Measurements from ENCODE around the gene ISG20L2.

Gene ISG20L2

DNA sequence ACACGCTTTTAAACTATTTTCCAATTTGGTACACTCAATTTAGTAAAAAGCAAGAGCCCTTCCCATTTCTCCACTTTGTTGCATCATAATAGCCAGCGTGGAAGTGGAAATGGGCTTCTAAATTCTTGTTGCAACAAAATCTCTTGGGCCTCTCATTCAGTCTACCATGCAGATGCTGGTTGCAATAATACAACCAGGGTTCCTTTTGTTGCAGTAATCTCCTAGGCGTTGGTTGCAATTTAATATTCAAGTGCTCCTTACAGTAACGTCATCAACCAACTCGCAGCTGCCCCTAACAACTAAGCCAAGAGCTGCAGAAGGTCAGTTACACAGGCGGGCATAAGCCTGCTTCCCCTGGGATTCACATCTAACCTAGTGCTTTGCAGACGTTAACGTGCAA, 25.7 kb upstream of the ISG20L2 start:
- FAIRE-seq = no peak
- no peak for DNase-seq (ENCODE audit: low spot score)

DNA sequence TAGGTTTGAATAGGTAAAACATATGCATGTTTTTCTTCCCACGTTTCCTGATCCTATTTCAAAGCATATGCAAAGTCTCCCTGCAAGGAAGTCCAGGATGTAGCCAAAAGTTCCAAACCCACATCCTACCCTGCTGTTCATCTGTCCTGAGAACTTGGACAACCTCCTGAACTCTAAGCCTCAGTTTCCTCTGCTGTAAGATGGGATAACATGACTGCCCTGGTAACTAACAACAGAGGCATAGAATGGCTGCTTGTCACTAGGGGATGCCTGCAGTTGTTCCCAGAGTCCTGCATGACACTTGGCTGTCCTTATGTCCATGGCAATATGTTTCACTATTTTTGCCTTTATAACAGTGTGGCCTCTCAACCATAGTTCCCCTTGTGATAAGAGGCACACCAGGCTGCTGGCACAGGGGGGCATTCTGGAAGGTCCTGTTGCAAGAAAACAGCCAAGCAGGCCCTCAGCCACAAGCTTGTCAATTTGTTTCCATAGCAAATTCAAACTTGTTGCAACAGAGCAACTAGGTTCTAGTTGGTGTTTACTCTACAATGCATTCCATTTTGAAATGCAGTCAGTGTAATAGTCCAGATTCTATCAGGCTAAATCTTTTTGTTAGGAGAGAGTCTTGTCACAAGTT, 24.4 kb upstream of the ISG20L2 start:
- FAIRE-seq (no peak), DNase-seq (ENCODE audit: low spot score) (no peak)

DNA sequence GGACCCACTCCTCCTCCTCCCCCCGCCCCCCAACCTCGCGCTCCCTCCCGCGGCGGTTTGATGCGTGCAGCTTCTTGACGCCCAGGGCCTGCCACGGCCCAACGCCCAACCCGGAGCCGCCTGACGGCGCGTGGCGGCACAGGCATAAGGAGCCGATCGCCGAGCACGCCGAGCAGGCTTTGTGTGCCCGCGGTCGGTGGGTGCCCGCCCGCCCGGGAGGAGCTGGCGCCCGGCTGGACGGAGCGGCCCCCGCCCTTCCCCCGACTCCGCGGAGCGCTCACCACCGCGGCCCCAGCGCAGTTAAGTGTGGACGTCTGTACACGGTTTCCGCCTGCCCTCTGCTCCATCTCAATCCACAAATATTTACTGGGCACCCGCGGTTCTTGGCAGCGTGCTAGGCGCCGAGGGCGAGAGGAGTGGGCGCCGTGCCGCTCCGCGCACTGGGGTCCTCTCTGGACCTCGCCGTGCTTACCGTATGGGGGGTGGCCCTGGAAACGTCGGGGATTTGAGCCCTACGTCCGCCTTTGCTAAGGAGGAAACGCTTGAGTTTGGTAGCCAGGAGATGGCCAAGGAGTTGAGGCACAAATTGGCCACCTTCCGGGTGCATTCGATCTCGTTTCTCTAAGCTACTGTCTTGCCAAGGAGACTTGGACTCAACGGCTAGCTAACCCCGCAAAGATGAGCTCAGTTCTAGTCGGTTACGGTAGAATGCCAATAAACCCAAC, 23.4 kb upstream of the ISG20L2 start:
- DNase-seq (ENCODE audit: low spot score) (peak; percentile 89), FAIRE-seq (no peak)

DNA sequence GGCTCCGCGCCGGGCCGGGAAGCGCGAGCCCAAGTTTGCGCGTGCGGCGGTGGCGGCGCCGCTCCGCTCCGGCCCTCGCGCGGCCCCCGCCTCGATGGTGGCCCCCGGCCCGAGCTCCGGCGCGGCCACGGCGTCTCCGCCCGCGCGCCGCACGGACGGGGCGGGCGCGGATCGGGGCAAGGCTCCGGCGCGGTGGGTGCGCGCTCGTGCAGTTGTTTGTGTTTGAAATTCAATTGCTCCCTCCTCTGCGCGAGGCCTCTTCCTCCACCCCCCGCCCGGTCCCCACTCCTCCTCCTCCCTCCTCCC, 22.8 kb upstream of the ISG20L2 start, which contains the start of gene HDGF:
HDGF (minus strand) TSS at position 225 of the 306 bp plus-strand sequence. CDS start 246 bp downstream, outside the sequence.
- FAIRE-seq (no peak), DNase-seq (ENCODE audit: low spot score) (no peak)

DNA sequence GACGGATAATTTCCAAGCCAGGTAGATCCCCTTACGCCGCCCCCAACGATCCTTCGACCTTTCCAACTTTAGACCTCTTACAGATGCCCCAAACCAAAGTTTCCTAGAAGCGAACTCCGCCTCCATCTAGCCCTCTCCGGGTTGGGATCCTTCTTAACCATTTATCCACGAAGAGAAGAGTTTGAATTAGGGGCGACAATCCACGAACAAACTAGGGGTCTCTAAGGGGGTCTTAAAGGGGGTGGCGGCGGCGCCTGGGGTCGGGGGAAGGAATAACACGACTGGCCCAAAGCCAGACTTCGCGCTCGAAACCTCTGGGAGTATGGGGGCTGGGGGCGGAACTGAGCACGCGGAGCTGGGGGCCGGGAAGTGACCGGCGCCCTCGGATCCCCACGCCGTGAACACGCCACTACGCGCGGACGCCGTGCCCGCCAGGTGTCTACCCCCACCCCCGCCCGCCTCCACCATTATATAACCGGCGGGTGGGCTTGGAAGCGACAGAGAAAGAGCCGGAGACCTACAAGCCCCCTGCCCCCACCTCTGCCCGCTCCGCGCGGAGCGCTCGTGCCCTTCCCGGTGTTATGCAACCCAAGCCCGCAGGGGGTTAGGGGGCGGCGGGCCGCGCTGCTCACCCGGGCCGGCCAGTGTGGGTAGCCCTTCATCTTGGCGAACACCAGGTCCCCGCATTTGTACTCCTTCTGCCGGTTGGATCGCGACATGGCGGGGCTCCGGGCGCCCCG, 22.3 kb upstream of the ISG20L2 start:
- FAIRE-seq (no peak), DNase-seq (ENCODE audit: low spot score) (no peak)

DNA sequence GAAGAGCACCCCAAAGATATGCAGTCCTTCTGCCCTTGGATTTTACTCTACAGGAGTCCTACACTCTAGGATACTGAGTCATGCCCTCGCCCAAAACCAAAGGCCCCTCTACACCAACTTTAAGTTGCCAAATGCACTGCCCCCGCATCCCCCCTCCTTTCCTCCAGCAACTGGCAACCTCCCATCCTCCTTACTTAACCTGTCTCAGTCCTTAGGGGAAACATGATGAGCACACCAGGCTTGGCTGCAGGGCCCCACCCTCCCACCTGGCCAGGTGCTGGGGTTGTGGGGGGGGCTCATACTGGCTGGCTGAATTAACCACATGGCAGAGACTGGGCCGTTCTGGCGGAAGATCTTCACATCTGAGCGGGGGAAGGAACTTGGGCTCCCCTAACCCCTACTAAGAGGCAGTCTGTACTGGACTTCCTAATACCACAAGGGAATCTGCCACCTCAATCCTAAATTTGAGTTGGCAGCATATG, 21.7 kb upstream of the ISG20L2 start:
- DNase-seq (ENCODE audit: low spot score) (peak; percentile 48), FAIRE-seq (no peak)

DNA sequence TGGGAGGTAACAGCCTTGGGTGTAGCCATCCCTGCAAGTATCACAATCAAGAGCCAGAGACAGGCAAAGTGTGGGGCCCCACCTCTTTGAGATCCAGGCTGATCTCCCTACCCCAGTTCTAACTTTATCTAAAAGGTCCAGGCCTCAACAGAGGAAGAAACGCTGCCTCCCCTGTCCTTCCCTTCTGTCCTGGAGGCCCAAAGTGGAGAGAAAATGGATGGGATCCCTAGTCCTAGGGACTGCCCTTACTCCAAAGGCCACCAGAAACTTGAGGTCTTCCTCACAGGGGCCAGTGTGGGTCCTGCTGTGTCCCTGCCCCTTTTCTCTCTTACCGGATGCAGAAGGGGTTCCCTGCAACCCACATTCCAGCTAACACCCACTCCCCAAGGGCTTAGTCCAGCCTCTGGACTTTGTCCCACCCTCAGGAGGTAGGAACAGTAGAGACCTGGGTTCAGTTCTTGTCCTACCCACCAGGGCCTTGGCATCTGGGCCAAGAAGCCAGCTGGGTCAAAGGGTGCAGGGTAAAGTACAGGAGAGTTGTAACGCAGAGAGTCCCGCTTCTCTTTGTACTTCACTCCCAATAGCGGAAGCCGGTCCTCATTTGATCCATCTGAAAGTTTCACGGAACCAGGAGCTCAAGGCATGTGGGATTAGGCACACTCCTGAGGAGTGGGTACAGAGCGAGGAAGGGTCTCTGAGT, 21.0 kb upstream of the ISG20L2 start:
- DNase-seq (ENCODE audit: low spot score) = peak; percentile 33
- FAIRE-seq = no peak

DNA sequence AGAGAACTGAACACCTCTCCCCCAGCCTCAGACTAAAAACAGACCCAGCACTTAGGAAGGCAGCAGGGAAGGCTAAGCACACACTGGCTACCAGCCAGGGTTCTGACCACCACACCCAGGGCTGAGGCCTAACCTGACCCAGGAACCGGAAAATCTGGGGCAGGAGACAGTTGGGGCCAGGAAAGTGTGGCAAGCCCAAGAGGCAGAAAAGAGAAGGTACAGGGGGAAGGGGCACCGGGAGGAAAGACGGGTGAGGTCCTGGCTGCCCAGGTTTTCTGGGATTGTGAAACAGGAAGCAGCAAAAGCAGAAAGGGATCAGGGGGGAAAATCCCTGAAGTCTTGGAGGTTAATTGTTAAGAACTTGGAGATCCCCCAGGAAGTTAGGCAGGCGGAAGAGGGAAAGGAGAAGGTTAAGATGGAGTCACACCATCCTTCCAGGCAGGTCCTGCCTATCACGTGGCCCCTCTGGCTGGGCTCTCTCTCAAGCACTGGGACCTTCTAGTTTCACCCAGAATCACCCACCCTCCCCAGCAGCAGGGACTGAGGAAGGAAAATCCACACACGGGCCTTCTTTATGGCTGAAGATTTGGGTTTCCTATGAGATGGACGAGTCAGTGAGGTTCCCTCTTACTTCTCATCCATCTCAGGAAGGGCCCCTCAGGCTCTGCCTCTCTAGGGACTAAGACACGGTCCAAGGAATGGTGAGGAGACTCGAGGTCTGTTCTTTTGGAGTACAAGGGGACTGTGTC, 20.3 kb upstream of the ISG20L2 start:
- FAIRE-seq = no peak

DNA sequence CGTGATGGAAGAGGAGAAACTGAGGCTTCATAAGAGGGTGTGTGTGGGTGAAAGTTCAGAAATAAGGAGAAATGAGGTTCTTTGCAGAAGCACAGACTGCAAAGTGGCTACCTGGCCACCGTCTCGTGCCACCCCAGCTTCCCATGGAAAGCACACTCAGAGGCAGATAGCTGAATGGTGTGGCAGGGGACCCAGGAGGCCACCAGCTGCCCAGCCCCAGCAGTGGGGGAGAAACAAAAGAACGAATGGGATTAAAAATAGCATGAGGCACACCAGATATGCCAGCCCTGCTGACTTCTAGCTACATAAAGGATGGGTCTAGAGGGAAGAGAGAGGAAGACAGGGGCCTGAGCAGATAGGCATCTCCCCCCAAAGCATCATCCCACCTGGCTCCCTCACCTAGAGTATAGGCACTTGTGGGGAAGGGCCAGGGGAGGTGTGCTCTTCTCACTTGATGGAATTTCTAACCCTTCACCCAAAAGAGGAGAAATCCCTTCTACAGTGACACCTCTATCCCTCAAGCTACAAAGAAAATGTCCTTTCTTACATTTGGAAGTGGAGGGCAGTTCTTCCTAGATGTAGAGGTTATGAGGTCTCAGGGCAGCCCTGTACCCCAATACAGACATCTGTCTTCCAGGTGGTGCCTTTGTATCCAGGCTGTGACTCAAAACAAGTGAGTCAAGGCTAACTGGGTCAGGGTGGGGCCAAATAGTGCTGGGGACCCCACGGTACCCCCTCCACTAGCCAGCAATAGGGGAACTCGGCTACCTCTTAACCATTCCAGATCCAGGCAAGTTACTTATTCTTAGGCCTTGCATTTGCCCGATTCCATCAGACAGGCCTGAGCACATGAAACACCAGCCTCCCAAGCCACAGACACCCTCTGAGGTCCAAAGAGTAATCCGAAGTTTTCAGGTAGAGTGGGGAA, 19.4 kb upstream of the ISG20L2 start:
- no peak for DNase-seq (ENCODE audit: low spot score)
- no peak for FAIRE-seq

More for the DNA sequence above, 20.3 kb upstream of the ISG20L2 start:
- DNase-seq (ENCODE audit: low spot score) = peak; percentile 85

DNA sequence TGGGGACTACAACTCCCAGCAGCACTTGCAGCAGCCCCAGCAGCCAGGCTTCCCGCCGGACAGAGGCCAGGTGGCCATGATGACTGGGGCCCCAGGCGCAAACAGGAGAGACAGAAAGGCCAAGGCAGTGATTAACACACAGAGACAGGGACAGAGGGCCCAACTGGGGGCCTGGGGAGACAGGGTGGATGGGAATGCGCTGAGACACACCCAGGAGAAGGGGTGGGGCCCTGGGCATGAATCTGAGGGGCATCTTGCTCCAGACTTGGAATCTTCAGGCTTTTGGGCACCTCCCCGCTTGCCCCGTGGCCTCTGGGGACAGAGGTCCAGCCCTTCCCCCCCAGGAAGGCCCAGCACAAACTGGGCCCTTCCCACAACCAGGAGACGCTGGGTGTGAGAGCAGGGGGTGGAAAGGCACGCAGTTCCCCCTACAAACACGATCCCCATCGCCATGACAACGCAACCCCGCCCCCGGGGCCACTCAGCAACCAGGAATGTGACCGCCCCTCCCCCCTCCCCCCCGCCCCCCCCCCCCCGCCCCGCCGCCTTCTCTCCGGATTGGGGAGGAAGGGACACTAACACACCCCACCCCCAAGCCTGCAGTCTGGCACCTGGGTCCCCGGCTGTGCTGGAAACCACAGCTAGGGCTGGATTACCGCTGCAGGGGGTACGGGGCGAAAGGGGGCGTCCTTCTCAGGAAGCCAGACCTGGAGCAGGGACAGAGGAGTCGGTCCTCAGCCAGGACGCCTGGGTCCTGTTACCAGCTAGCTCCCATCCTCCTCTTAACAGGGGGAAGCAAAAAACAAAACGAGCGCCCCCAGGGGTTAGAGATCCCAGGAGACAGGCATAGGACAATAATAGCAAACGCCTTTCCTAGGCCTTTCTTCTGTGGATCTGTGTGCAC, 18.4 kb upstream of the ISG20L2 start:
- FAIRE-seq = no peak

DNA sequence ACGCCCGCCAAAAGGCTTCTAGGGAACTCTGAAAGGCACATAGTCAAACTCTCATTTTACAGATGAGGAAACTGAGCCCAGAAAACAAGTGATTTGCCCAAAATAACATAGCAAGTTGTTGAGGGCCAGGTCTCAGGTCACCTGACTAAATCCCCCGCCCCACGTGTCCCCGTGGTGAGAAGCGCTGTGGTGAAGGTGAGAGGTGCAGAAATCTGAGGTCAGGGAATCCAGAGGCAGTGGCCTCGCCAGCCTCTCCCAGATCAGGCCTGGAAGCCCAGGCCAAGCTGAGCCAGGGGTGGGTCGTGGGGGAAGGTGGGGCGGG, 17.8 kb upstream of the ISG20L2 start:
- FAIRE-seq = no peak
- no peak for DNase-seq (ENCODE audit: low spot score)

More for the DNA sequence above, 18.4 kb upstream of the ISG20L2 start:
- DNase-seq (ENCODE audit: low spot score) = peak; percentile 96

DNA sequence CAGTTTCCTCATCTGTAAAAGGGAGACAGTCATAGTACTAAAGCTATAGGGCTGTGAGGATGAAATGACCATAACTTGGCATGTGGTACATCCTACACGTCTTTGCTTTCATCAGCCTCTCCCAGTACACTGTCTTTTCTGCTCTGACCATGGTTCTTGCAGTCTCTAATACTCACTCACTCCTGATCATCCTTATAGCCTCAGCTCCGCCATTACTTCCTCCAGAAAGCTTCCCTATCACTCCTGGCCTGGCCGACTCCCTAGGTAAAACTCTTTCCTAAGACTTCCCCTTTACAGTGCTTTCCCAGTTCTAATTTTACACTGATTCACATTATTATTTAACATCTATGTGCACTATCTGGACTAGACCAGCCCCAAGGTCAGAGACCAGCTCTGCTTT, 17.3 kb upstream of the ISG20L2 start:
- FAIRE-seq = no peak

DNA sequence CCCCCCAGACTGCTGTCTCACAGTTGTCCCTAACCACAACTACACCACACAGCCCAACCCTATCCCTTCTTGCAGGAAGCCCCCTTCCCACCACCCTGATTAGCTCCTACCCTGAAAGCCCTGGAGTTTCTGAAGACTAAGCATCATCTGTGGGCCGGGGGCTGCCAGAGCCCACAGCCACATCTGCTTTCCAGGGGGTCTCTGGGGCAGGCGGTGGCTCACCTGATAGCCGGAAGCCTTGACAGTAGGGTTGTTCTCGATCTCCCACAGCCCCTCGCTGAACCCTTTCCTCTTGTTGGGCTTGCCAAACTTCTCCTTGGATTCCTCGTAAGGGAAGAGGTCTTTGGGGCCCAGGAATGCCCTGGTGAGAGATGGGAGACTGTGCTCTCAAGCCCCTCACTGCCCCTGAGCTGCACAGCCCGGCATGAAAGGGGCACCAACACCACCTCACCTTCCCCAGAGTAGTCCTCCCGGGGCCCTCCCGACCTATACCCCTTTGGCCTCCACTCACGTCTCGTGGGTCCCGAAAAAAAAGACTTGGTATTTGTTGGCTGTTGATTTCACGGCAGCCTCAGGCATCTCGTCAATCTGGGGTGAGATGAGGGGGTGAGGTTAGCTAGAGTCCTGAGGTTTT, 16.3 kb upstream of the ISG20L2 start:
- FAIRE-seq (no peak), DNase-seq (ENCODE audit: low spot score) (no peak)

More for the DNA sequence above, 17.3 kb upstream of the ISG20L2 start:
- DNase-seq (ENCODE audit: low spot score) = no peak

DNA sequence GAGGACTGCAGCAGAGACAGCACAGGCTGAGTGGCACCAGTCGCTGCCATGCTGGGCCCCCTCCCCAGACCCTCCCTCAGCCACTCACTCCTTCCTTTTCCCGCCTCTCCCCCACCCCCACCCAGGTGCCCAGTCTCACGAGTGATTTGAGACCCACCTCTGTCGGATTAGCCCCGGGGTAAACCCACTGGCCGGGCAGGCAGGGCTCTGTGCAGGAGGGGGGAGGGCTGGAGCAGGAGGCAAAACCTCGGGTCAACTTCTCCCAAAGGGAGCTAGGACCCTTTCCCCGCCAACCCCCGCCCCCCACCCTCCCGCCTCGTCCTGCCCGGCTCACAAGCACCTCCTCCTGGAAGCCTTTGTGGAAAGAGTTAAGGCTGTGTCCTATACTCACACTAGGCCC, 15.8 kb upstream of the ISG20L2 start:
- FAIRE-seq (no peak), DNase-seq (ENCODE audit: low spot score) (no peak)

DNA sequence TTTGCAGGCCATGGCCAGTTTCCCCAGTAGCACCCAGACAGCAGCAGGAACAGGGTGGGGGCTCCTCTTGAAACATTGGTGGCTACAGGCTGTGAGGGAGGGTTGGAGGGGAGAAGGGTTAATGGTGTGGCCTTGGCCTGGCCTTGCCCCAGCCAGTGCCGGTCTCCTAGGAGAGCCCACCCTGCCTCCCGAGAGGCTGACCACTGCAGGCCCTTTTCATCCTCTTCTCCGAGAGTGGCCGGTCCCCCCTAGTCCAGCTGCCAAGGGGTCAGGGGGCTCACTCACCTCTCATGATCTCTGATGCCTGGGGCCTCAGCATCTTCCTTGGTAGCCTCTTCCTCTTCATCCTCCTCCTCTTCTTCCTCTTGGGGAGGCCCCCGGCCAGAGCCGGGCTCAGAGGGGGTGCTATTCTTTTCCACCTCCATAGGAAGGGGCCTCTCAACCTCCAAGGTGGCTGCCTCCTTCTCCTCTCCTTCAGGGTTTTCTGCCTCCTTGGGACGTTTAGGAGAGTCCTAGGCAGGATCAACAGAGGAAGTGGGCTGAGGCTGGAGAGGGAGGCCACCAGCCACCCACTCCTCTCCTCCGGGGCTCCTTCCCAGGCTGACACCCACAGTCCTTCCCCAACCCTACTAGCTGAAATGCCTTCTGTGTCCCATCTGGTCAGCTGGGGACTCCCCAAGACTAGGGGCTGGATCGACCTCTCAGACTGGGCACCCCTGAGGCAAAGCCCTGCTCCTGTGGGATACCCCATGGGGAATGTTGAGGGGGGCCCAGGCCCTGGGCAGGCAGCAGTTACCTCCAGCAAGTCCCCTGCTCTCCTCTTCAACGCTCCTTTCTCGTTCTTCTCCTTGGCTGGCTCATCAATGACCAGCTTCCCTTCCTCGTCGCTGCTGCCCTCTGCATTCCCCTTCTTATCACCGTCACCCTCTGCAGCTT, 15.1 kb upstream of the ISG20L2 start:
- no peak for FAIRE-seq
- DNase-seq (ENCODE audit: low spot score) = no peak

DNA sequence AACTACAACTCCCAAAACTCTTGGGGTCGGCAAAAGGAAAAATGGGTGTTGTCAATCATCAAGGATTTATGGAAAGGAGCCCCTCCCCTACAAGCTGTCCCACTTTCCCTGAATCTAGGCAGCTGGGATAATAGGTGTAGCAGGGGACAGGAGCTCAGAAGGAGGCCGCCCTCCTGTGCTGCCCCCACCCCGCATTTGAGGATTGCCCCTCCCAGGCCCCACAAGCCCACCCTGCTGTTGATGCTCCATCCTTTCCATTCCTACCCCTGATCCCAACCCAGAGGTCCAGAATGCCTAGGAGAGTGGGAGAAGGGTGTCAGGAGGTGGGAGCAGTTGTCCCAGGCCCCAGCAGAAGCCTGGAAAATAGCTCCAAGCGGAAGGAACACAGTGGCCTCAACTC, 14.2 kb upstream of the ISG20L2 start:
- FAIRE-seq = no peak
- DNase-seq (ENCODE audit: low spot score) = no peak

DNA sequence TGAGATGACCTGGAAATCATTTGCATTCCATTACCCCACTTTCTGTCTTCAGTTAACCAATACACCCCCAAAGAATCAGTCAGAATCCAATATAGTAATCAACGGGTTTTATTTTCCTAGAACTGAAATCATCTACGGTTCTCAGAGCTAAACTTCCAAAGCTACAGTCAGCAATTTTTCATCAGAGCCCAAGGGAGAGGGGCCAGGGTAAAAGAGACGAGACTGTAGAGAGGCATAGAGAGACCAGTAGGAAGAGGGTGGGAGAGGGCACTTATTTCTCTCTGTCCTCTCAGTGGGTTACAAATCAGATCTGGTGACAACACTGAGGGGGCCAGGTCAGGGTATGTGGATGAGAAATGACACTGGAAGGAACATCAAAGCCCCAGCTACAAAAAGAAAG, 13.5 kb upstream of the ISG20L2 start:
- DNase-seq (ENCODE audit: low spot score) (no peak), FAIRE-seq (no peak)
